Measurements from ENCODE around the gene PTPN22.

GRCh38 chr1:113895961-113896360 is 24.4 kb upstream of the PTPN22 start:
- TF ChIP-seq POLR2A (IDR thresholded peaks at IDR 0.05) = no peak
- no peak for TF ChIP-seq CTCF (IDR thresholded peaks at IDR 0.05)
